LNCaP clone FGC (cell line): Measurements from ENCODE around the gene NUDCD3.

Experiments used
- DNase-seq: peaks from one replicate; pipeline ENCODE4 v3.0.0-alpha.2; 2011; ENCODE audit warnings: low read depth
- H3K4me3 ChIP-seq: 2 replicates; pipeline ENCODE4 v1.5.1; 2011; ENCODE audit warnings: mild to moderate bottlenecking, low read depth, low read length, control low read depth
- TF ChIP-seq, protein P1 (sequence below): IDR thresholded peaks from 2 replicates; pipeline ENCODE4 v1.5.1; 2012; ENCODE audit warnings: mild to moderate bottlenecking; ENCODE audit not compliant: control insufficient read depth, insufficient read depth; ENCODE audit errors: extremely low read depth

NUDCD3 gene

DNA sequence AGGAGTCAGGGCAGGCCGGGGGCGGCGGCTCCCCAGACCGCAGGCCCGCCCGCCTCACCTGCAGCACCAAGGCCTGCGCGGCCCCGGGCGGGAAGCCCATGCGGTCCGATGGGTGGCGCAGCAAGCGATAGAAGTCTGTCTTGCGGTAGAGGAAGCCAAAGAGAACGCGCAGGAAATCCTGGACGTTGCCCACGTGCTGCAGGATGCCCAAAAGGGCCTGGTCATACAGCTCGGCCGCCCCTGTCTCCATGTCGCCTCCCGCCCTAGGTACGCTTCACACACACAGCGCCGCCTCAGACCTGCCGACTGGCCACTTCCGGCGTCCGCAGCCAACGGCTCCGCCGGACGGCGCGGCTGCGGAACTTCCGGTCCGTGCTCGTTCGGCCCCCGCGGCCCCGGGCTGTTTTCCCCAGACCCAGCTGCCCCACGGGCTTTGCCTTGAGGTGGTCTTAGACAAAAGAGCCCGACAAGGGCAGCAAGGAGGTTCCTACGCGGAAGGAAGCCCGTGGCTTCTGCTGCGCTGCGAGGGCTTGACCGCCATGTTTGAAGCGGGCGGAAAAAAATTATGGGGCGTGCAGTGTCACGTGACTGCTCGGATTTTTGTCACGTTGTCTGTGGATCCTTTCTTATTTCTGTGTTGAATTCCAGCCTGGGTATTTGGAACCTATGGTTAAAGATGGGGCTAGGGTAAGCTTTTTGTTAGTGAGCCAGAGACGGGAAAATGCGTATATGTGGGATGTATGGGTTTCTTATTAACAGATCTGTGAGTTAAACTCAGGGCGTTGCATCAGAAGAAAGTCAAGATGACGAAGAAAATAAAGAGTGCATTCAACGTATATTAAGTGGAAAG is at the start of gene NUDCD3:
Gene NUDCD3 (minus strand): TSS at position 308 of the 850 bp plus-strand sequence. CDS start 58 bp downstream, at position 250.
- peak within 1 kb of the TSS; percentile 92 for H3K4me3 ChIP-seq
- TF ChIP-seq, protein P1, sequence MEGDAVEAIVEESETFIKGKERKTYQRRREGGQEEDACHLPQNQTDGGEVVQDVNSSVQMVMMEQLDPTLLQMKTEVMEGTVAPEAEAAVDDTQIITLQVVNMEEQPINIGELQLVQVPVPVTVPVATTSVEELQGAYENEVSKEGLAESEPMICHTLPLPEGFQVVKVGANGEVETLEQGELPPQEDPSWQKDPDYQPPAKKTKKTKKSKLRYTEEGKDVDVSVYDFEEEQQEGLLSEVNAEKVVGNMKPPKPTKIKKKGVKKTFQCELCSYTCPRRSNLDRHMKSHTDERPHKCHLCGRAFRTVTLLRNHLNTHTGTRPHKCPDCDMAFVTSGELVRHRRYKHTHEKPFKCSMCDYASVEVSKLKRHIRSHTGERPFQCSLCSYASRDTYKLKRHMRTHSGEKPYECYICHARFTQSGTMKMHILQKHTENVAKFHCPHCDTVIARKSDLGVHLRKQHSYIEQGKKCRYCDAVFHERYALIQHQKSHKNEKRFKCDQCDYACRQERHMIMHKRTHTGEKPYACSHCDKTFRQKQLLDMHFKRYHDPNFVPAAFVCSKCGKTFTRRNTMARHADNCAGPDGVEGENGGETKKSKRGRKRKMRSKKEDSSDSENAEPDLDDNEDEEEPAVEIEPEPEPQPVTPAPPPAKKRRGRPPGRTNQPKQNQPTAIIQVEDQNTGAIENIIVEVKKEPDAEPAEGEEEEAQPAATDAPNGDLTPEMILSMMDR = peak; percentile 27; the same call in 1 of the 2 replicates
- DNase-seq = peak; percentile 67

DNA sequence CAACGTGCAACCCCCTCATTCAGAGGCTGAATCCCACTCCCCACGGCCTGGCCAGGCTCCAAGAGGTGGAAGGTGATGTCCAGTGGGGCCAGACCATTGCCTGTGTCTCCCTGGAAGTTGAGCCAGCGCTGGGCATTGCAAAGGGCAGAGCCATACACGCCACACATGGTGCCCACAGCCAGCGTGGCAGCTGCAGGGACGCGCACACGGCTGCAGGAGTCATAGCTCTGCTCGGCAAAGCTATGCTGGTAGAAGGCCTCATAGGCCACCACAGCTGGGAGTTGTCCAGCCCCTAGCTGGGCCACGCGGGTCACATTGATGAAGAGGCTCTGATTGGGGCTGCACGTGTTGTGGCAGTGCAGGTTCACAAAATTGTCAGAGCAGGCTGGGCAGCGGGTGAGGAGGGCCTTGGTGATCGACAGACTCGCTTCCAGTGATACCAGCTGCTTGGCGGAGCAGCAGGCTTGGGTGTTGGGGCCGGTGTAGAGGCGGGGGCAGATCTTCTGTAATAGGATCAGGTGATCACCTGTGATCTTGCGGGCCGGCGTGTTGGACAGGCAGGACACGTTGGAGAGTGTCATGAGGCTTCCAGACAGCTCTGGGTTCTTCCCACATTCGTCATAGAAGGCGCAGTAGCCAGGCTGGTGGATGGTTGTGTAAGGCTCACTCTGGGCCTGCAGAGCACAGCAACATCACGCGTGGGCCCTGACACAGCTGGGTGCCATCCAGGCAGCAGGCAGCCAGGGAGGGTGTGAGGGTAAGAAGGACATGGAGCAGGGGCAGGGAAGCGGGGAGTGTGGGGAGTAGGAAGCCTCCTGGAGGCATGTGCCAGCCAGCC is 49.4 kb upstream of the NUDCD3 start:
- DNase-seq = no peak
- TF ChIP-seq, protein P1 = no peak
- no peak overlapping the region for H3K4me3 ChIP-seq

DNA sequence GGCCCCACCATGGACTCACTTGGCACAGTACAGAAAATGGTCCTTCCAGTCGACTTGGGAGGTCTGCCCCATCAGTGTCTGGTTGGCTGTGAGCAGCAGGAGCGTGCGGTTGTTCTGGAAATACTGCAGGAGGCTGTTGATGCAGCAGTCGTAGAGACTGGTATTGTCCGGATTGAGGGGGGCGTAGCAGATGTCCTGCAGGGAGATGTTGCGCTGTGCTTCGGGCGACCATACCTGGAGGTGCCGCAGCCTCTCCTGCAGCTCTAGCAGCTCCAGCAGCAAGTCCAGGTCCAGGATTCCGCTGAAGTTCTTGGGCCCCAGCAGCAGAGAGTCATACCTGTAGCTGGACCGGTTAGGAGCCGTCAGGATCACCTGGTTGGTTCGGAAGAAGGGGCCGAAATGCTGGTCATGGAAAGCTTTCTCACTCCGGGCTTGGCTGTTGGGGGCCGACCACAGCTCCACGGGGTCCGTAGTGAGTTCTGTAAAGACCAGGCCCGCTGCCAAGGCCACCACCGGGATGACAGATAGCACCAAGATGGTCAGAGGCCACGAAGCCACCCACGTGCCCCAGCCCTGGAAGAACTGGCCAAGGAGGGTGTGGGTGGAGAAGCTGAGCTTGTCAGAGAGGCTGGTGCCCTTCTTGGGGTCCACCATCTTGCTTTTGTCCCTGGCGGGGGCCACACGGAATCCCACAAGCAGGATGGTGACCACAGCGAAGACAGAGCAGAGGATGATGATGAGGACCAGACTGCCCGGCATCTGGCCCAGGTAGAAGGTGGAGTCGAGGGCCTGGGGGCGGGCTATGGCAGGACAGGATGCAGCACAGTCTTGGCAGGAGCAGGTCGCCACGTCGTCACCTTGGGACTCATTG is 48.6 kb upstream of the NUDCD3 start:
- H3K4me3 ChIP-seq = no peak overlapping the region
- no peak for DNase-seq
- TF ChIP-seq, protein P1 = no peak

DNA sequence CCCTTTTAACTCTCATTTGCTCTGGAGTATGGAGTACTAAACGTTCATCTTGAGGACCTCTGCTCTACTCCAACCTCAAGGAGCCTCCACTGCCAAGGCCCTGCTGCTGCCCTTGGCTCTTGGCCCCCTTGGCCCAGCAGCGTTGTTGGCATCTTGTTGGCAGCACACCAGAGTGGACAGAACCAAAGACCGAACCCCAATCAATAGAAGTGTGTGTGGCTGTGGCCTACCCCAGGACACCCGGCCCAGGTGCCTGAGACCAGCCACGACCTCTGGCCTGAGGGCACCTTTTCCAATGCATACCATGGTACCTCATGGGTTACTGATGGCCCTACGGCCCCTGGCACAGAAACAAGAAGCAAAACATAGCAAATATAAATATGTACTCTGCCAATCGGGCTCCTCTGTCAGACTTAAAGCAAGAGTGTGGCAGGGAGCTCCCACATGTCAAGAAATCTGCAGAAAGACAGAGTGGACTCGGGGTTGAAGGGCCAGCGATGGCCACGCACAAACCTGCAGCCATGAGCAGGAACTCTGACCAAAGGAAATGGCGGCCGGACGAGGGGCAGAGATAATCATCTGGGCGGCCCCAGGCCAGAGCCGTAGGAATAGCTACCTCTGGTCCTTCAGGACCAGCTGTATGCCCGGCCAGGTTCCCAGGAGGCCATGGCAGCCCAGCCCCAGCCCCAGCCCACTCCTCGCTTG is 47.8 kb upstream of the NUDCD3 start:
- DNase-seq = no peak
- H3K4me3 ChIP-seq = no peak overlapping the region
- TF ChIP-seq, protein P1 = no peak

DNA sequence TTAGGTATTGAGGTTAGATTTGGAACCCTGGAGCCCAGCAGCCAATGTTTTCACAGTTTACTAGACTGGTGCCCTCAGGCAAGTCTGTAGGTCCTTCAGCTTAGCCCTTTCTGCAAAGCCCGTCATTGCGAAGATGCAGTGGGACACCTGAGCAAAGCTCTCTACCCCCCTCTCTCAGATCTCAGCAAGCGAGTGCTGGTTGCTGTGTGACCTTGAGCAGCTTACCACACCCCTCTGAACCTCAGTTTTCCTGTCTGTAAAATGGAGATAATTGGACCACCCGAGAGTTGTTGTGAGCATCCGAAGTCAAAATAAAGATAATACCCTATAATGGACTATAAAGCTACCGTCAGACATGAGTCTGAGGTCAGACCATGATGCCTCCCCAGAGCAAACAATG is 47.0 kb upstream of the NUDCD3 start:
- TF ChIP-seq, protein P1 = no peak
- no peak for DNase-seq
- no peak overlapping the region for H3K4me3 ChIP-seq

DNA sequence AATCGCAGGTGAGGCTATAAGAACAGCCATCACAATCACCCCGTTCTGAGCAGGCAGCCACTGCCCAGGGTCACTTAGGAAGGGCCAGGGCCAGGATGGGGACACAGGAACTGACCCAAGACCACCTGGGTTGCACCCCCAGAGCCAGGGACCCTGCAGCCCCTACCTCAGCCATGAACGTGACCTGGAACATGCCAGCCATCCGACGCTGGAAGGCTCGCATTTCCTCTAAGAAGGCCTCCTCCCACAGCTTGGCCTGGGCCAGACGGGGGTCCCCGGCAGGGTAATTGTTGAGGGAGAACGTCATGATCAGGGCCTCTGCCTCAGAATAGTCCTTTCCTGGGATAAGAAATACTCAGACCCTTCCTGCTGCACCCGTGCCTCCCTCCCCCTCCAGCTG is 45.6 kb upstream of the NUDCD3 start:
- no peak overlapping the region for H3K4me3 ChIP-seq
- TF ChIP-seq, protein P1 = no peak
- no peak for DNase-seq
